Activated naive CD8-positive, alpha-beta T cell treated with anti-CD3 and anti-CD28 coated beads, Interleukin-2, amount 50 U/mL, for 16 hours (primary cell): ENCODE results near the gene RPH3AL.

ENCODE experiments used
- DNase-seq: peaks from one replicate; pipeline ENCODE4 v3.0.0-alpha.2; 2020; ENCODE audit warnings: low read depth, low spot score

RPH3AL gene

GRCh38 chr17:353213-353837 lies 718 bp upstream of the RPH3AL start:
- DNase-seq = no peak

DNA sequence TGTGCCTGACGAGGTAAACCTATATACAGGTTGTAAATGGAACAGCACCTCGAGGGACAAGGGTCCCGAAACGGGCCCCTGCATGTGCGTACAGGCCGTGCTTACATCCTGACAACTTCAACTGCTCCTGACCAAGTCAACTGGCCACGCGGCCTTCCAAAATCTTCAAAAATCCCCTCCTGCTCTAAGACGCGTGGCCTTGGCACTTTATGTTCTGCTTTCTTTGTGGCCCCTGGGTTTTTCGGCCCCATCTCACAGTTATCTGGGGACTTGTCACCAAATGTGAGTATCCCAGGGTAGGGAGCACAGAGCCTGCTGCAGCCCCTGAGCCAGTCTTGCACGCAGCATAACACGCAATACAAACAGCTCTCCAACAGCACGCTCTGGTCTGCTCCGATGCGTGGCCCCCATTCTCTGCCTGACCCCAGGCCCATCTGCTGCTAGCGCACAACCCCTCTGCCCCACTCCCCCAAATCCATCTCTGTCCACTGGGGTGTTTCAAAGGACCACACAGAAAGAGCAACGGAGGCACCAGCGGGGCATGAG lies 659 bp downstream of the RPH3AL start:
- DNase-seq = no peak

DNA sequence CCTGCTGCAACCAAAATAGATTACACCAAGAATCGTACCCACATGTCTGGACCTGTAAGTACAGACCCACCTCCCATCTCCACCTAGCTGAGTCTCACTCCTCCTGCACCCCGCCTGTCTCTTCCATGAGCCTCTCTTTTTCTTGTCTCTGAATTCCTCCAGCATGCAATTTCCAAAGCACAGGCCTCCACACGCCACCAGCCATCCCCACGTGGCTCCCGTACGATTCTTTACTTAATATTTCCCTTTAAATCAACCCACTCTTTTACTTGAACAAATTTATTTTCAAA lies 1.2 kb downstream of the RPH3AL start:
- DNase-seq = no peak

DNA sequence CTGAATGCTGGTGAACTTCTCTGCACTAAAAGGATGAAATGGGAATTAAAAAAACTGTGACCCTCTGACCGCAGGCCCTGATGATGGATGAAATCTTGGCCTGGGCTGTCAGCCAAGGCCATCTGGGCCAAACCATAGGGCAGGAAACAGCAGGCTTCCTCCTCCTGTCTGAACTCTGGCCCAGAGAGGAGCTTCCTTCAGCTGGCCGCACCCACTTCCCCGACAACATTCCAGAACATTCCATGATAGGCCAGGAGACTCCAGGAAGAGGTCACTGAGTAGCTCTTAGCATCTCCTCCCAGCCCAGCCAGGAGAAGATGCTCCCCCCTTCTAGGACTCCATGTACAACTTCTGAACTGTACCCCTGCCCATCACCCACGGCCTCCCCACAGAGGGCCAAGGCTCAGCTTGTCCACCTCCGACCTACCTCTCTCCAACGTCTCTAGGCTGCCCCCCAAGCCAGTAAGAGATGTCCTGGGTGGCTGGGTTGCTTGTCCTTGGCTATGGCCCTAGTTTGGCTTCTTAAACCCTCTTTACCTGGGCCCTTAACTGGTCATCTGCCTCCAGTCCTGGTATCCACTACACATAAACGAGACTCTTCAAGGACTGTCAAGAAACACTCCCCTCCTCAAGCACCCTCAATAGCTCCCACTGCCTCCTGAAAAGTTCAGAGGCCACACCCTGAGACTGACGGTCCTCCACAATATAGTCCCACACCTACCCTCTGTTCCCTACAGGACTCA lies 1.7 kb downstream of the RPH3AL start:
- no peak for DNase-seq

GRCh38 chr17:349666-350065 lies 2.9 kb downstream of the RPH3AL start:
- DNase-seq = no peak

DNA sequence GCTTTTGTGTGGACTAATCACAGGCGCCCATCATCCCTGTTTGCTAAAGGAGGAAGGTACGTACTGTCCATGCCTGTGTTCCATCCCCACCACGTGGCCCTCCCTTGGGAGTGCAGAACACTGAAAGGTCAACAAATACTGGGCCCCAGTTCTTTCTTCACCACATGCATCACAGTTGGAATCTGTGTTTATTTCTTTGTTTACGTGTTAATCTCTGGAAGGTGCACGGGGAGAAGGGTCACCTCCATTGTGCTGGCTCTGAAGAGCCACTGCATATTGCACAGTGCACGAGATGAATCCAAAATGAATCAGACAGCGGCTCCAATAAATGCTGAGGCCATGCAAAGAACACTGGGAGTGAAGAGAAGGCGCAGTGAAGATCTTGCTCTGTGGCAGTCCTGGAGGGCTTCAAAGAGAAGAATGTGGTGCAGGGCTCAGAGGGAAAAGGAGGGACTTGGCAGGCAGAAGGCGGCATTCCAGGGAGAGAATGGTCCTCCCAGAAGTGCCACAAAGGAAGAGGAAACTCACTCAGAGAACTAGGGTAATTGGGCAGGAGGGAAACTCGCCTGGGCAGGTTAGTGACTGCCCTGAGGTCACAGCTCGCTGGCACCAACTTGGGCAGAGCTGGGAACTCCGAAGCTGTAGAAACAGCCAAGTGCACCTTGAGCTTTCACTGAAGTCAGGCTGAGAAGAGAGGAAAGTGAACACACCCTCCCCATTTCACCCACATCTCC lies 3.7 kb downstream of the RPH3AL start:
- no peak for DNase-seq

GRCh38 chr17:348012-348411 lies 4.6 kb downstream of the RPH3AL start:
- no peak for DNase-seq

DNA sequence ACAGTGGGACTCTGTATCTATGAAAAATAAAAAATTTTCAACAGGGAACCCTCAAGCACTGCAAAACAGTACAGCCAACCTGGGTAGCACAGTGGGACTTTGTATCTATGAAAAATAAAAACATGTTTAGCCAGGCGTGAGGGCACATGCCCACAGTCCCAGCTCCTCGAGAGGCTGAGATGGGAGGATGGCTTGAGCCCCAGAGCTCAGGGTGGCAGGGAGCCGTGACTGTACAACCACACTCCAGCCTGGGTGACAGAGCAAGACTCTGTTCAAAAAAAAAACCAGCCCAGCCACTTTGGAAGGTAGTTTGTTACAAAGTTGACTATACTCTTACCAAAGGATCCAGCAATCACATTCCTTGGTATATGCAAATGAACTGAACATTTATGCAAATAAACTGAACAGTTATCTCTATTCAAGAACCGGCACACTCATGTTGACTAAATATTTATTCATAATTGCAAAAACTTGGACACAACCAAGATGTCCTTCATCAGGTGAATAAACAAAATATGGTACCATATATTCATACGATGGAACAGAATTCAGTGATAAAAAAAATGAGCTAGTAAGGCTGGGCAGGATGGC lies 5.2 kb downstream of the RPH3AL start:
- DNase-seq = no peak

- DNase-seq = no peak
These were observed 6.4 kb downstream of the RPH3AL start for GRCh38 chr17:345992-346785.

GRCh38 chr17:345261-345660 lies 7.3 kb downstream of the RPH3AL start:
- DNase-seq = no peak

- DNase-seq = no peak
These were observed 8.5 kb downstream of the RPH3AL start for GRCh38 chr17:343875-344752.

DNA sequence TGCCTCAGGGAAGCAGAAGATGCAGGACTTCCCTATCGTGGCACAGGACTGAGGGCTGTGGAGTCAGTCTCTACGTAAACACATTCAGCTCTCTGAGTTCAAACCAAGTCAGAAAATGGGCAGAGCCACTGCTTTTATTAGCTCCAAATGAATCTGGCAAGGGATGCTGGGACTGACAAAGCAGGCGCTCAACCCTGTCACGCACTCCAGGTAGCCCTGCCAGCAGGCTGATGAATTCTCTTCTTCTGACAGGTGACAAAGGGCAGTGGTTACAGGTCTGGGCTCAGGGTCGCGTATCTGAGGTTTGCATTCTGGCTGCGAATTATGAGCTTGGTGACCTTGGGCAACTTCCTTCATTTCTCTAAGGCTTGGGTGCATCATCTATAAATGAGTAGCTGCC lies 9.4 kb downstream of the RPH3AL start:
- no peak for DNase-seq

DNA sequence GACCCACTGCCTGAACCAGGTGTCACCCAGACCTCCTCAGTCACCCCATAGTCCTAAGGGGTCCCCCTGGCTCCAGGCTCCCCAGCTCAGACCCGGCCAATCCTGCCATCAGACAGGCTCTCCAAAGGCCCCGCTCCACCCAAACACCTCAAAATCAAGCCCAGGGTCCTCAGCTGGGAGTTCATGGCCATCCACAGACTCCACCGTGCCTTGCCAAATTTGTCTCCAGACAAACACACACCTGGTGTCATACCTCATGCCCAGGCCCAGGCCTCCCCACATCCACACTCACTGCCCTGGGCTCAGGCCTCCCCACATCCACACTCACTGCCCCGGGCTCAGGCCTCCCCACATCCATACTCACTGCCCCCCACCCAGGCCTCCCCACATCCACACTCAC lies 12.5 kb downstream of the RPH3AL start:
- DNase-seq = no peak

DNA sequence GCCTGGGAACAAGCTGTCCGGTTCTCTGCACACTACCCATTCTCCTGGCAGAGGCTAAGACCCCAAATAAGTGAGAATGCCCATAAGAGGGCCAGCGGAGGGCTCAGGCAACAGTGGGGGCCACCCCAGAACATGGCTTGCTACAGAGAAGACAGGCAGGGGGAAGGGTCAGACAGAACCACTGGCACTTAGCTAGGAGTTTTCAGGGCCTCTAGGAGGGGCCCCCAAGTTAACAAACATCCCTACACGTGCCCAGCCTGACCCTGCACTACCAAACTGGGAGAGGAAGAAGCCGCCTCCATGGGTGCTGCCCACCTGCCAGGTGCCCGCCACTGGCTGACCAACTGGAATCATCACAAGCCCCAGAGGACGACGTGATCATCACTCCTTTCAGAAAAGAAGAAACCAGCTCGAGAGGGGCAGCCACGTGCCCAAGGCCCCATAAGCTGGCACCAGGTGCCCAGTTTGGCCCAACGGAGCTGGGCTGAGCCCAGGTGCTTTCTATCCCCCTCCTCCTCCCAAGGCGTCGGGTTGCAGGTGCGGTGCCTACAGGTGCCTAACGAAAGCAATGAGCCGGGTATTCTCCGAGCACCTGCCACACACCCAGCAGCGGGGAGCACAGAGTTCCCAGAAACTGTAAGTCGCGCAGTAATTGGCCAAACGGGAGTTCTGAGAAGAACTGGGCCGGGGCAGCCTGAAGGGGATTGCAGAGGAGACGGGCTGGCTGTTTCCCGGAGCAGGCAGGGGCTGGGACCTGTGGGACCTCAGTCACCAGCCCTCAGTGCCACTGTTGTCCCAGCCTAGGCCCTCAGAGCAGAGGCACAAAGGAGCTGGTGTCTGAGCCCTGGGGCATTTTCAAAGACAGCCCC lies 13.2 kb downstream of the RPH3AL start:
- DNase-seq = no peak

- DNase-seq = no peak
These were observed 14.0 kb downstream of the RPH3AL start for GRCh38 chr17:338442-339192.

DNA sequence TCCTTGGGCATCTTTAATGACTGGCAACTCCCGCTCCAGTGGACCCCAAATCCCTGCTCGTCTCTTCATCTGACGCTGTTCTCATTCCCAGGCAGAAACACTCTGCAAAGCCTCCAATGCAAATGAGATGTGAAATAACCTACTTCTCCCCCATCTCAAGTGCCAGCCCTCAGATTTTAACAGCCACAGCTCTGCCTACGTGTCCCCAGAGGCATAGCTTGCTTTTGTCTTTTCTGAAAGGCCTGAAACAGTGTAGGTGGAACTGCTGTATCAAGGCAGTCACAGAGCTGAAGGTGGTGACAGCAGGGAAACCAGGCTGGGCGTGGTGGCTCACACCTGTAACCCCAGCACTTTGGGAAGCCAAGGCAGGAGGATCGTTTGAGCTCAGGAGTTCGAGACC lies 14.7 kb downstream of the RPH3AL start:
- no peak for DNase-seq

- DNase-seq = no peak
These were observed 15.2 kb downstream of the RPH3AL start for GRCh38 chr17:337453-337852.

- no peak for DNase-seq
These were observed 15.6 kb downstream of the RPH3AL start for GRCh38 chr17:337022-337420.
